HG03064 (cell line): Measurements from ENCODE around the gene ACTN1.

Source experiments
- ATAC-seq: cut with Tn5 transposase; IDR thresholded peaks from one replicate; pipeline ENCODE4 v1.9.1; 2021; ENCODE audit warnings: low read depth; ENCODE audit not compliant: unreplicated experiment

Gene ACTN1

GRCh38 chr14:68893566-68893965 lies 85.5 kb downstream of the ACTN1 start:
- no peak for ATAC-seq

- no peak for ATAC-seq
Measured at GRCh38 chr14:68892961-68893360, 86.1 kb downstream of the ACTN1 start.

DNA sequence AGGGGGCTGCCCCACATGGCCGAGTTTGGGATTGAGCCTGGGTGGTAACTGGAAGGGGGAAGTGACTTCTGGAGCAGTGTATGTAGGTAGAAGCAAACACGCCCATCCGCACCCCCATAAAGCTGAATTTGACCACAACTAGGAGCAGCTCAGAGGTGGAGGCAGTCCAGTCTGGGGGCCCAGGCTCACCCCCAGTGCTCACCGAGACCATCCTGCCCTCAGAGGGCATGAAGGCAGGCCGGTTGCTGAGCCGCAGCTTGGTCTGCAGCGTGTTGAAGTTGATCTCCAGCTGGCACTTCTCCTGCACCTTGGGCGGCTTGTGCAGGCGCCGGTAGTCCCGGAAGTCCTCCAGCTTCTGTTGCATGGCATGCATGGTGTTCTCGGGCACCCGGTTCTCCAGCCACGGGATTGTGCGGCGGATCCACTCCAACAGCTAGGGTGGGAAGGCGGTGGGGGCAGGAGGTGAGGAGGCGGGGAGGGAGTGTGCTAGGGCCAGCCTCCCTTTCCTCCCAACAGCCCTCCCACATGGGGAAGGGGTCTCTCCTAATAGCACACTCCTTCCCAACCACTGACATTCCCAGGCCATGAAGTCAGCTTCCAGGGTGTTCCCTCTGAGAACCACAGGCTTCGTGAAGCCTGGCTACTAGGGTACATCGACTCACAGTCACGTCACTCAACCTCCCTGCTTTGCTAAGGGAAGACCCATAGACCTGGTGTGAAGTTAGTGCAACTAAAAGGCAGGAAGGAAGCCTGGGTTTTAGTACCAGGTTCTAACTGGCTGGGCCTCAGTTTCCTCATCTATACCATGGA lies 87.0 kb downstream of the ACTN1 start:
- ATAC-seq: no peak

GRCh38 chr14:68890173-68890931 lies 88.8 kb downstream of the ACTN1 start:
- ATAC-seq: no peak

DNA sequence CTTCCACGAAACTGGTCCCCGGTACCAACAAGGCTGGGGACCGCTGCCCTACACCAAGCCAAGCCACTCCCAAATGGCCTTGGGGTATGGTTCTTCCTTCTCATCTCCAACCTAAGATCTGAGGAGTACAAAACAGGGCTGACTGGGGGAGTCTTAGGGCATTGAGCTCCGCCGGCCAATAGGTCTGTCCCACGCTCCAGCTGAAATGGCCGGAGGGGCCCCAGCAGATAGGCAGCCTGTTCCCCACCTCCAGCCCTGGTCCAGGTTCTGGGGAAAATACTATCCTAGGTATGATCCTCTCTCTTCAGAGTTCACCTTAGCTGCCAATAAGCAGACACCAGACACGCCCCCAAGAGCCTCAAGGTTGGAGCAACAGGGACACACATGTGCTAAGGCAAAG lies 90.2 kb downstream of the ACTN1 start:
- no peak for ATAC-seq

- ATAC-seq: no peak
Measured at GRCh38 chr14:68888025-68888850, 90.9 kb downstream of the ACTN1 start.

DNA sequence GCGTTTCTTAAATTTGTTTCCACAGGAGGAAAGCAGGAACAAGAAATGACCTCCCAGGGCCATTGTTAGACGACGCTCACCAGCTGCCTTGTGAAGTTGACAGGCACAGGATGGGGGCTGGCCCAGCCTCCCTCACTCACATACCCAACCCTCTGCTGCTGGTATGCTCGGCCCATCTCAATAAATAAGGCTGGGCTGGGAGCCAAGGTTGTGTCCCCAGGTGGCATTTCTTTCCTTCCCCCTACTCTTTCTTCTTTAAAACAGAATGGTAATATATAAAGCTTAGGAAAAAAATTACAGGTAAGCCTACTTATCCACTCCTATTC lies 93.0 kb downstream of the ACTN1 start:
- no peak for ATAC-seq

DNA sequence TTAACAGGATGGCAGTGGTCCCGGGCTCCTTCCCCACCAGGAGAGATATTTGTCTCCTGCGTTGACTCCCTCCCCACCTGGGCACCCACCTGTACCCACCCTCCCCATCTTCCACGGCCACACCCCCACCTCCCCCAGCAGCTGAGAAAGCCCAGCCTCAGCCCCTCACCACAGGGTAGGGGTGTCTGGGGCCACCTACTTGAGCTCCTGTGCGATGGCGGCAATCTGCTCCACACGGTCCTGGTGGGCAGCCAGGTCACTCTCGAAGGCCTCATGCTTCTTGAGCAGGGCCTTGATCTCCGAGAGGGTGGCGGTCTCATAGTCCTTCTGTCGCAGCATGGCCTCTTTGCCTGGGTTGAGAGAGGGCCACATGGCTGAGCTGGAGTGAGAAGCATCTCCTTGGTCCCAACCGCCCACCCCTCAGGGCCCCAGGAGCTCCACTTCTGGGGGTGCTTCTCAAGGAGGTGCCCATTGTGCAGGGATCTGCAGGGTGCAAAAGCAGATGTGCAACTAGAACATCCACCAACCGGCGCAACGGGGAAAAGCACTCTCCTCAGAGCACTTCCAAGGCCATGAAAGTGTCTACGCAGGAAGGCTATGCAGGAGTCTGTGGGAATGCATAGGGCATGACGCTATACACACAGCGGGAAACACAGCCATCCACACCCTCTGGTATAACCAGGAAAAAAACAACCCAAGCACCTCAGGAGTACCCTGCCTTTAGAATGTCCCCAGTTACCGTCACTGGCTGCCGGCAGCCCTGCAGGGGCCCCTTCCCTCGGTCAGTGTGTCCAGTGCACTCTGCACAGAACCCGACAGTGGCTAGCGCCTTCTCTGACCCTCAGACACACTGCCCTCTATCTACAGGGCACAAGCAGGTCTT lies 93.6 kb downstream of the ACTN1 start:
- no peak for ATAC-seq

GRCh38 chr14:68884031-68885030 lies 94.8 kb downstream of the ACTN1 start:
- ATAC-seq: no peak

GRCh38 chr14:68882235-68882634 lies 96.9 kb downstream of the ACTN1 start:
- ATAC-seq: no peak

DNA sequence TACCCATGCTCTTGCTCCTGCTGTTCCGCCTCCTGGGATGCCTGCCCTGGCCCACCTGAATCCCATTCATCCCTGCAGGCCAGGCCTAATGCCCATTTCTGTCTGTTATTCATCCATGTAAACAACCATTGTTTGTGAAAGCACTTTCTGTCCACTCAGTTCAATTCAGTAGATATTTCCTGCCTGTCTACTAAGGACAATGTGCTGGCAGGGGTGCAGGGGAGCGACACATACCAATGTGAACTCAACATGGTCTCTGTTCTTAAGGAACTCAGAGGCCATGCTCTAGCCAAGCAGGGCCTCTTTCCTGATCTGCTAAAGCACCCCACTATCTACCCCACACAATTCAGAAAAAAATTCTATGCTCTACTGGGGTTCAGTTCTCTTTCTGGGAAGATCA lies 97.7 kb downstream of the ACTN1 start:
- no peak for ATAC-seq

- ATAC-seq: no peak
Measured at GRCh38 chr14:68880581-68881105, 98.5 kb downstream of the ACTN1 start.

DNA sequence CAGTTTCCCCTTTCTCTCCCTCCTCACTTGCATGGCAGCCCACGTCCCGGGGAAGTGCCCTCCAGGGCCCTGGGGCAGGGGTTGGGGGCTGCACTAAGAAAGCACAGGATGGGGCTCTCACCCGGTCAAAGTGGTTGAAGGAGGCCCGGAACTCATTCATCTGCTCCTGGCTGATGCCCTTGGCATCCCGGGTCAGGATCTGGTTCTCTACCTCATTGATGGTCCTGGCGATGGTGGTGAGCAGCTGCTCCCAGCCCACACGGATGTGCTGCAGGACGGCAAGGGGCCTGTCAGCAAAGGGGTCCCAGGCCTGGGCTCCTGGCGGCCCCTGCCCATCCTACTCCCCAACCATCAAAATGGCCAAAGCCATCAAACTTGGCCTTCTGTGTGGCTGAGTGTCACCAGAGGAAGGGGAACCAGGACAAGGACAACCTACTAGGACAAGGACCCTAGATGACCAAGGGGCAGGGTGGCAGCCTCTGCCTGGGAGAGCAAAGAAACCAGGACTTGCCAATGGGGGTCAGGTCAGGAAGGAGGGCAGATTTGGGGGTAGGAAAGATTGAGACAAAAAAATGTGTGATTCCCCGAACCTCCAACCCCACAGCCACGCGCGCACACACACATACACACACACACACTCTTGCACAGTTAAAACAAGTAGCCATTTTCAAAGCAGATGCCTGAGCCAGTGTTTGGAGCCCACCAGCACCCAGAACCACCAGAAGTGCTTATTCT lies 99.1 kb downstream of the ACTN1 start:
- no peak for ATAC-seq

GRCh38 chr14:68879321-68879781 lies 99.8 kb downstream of the ACTN1 start:
- ATAC-seq: no peak

DNA sequence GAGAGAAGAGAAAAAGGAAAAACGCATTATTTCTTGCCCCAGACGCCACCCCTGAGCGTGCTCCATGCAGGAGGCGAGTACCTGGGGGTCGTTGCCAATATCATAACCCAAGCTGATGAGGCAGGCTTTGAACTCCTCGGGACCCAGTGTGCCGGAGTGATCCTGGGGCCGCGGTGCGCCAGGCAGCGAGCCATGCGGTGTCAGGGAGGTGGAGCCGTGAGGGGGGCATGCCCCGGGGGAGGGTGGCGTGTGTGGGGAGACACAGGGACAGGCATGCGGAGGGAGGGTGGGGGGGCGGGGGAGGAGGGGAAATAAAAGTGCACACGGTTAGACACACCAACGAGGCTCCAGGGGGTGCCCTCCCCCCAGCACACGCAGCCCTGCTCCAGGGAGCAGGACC lies 100.2 kb downstream of the ACTN1 start:
- ATAC-seq: no peak

- no peak for ATAC-seq
Measured at GRCh38 chr14:68877993-68878575, 101.0 kb downstream of the ACTN1 start.

- no peak for ATAC-seq
Measured at GRCh38 chr14:68876976-68877375, 102.1 kb downstream of the ACTN1 start.

GRCh38 chr14:68874746-68875155 lies 104.4 kb downstream of the ACTN1 start:
- no peak for ATAC-seq
